Naive B cell (primary cell): ENCODE data around the gene WNT7A. TPM values are rescaled to one million over a fixed set of nuclear protein-coding genes. Genes with fewer than 3 reads are reported as not detected.

Source experiments
- ATAC-seq, 2 donors: fragments of 150-1000 bp; cut with Tn5 transposase; 2 replicates each; pipeline ENCODE4 v1.10.0; 2021; ENCODE audit warnings: low read depth in 2 of 2, mild to moderate bottlenecking in 2 of 2, moderate library complexity in 2 of 2
- DNase-seq: peaks from one replicate; pipeline ENCODE4 v3.0.0; 2022
- H3K27ac Mint-ChIP-seq, 6 donors: one replicate each; pipeline ENCODE4 v1.8.0; 2020 to 2022; ENCODE audit warnings: mild to moderate bottlenecking in 6 of 6, mixed read lengths in 6 of 6, moderate library complexity in 5 of 6, inconsistent platforms in 2 of 6
- H3K27me3 Mint-ChIP-seq, 3 donors: one replicate each; pipeline ENCODE4 v1.8.0; 2021 to 2022; ENCODE audit warnings: mixed read lengths in 3 of 3, mild to moderate bottlenecking in 1 of 3
- H3K36me3 Mint-ChIP-seq, 2 donors: one replicate each; pipeline ENCODE4 v1.8.0; 2020 to 2022; ENCODE audit warnings: mixed read lengths in 2 of 2, inconsistent platforms in 1 of 2, mild to moderate bottlenecking in 1 of 2
- H3K4me1 Mint-ChIP-seq, 3 donors: one replicate each; pipeline ENCODE4 v1.8.0; 2020 to 2022; ENCODE audit warnings: mixed read lengths in 3 of 3, inconsistent platforms in 1 of 3, mild to moderate bottlenecking in 1 of 3, moderate library complexity in 1 of 3
- H3K4me3 Mint-ChIP-seq, 8 donors: one replicate each; pipeline ENCODE4 v1.8.0; 2020 to 2022; ENCODE audit warnings: mild to moderate bottlenecking in 8 of 8, mixed read lengths in 8 of 8, moderate library complexity in 8 of 8, inconsistent platforms in 2 of 8
- H3K9me3 Mint-ChIP-seq, 7 donors: one replicate each; pipeline ENCODE4 v1.8.0; 2020 to 2022; ENCODE audit warnings: mixed read lengths in 7 of 7, mild to moderate bottlenecking in 5 of 7, inconsistent platforms in 2 of 7, moderate library complexity in 1 of 7
- polyA plus RNA-seq, 6 donors: library from polyadenylated mRNA; unstranded; fragments of 300-500 nt; fragmentation: Illumina TruSeq; gene quantifications; one replicate each; pipeline ENCODE4 v1.2.3, GENCODE V29; 2021; ENCODE audit warnings: low read depth in 6 of 6

Gene WNT7A
- polyA plus RNA-seq, 6 donors from 2014 or later: not detected

GRCh38 chr3:13834258-13835035, 45.4 kb downstream of the WNT7A start:
- no peak for ATAC-seq

DNA sequence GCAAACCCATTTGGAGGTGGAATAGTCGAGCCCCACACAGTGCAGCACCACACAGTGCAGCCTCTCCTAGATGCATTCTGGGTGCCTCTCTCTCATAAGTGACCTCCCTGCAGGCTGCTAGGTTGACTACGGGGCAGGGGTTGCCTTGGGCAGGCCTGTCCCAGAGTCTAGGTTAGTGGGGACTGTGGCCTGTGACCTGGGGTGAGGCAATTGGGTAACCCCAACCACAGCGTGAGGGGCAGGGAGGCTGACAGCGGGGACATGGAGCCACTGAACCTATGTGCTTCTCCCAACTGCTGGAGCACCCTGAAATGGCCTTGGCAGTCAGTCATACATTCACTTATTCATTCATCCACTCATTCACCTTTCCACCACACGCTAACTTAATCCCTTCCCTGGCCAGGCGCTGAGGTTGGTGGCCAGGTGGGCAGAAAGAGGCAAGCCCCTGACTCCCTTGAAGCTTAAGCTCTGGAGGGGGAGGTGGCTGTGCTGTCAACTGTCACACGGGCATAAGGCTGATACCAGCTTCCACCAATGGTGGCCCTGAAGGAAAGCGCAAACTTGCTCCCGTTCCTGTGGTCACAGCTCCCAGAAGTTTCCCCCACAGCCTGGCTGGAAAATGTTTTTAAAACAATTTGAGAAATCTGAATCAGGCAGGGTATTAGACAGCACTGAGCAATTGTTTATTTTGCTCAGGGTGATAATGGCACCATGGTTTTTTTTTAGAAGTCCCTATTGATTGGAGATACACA, 46.2 kb downstream of the WNT7A start:
- H3K4me3 Mint-ChIP-seq: no peak overlapping the region
- ATAC-seq: no peak
- H3K4me1 Mint-ChIP-seq: peaks cover 0 to 2% (median 0%) of the 10 kb centered on the region in 3 donors
- H3K9me3 Mint-ChIP-seq: peaks cover 0 to 9% (median 0%) of the 10 kb centered on the region in 7 donors
- peak overlapping the region in 1 of 6 donors; percentile 6 for H3K27ac Mint-ChIP-seq
- peaks cover 11 to 44% (median 25%) of the 10 kb centered on the region in 3 donors for H3K27me3 Mint-ChIP-seq
- H3K36me3 Mint-ChIP-seq: peaks cover 0 to 8% of the 10 kb centered on the region in 2 donors
- DNase-seq: no peak

More at GRCh38 chr3:13834258-13835035, 45.4 kb downstream of the WNT7A start:
- Mint-ChIP-seq H3K27me3 (peaks cover 11 to 39% (median 25%) of the 10 kb centered on the region in 3 donors), H3K9me3 (peaks cover 0 to 9% (median 0%) of the 10 kb centered on the region in 7 donors), H3K4me1 (peaks cover 0 to 2% (median 0%) of the 10 kb centered on the region in 3 donors), H3K27ac (peak overlapping the region in 2 of 6 donors; percentile 6 to 48), H3K4me3 (no peak overlapping the region), H3K36me3 (peaks cover 0 to 8% of the 10 kb centered on the region in 2 donors)
- DNase-seq: no peak

GRCh38 chr3:13832130-13832529, 47.7 kb downstream of the WNT7A start:
- ATAC-seq (no peak), DNase-seq (no peak)
- peaks cover 11 to 44% (median 25%) of the 10 kb centered on the region in 3 donors for H3K27me3 Mint-ChIP-seq
- peaks cover 0 to 2% (median 0%) of the 10 kb centered on the region in 3 donors for H3K4me1 Mint-ChIP-seq
- H3K27ac Mint-ChIP-seq: peak overlapping the region in 1 of 6 donors; percentile 44
- peaks cover 0 to 8% of the 10 kb centered on the region in 2 donors for H3K36me3 Mint-ChIP-seq
- H3K9me3 Mint-ChIP-seq: peaks cover 0 to 9% (median 0%) of the 10 kb centered on the region in 7 donors
- no peak overlapping the region for H3K4me3 Mint-ChIP-seq

DNA sequence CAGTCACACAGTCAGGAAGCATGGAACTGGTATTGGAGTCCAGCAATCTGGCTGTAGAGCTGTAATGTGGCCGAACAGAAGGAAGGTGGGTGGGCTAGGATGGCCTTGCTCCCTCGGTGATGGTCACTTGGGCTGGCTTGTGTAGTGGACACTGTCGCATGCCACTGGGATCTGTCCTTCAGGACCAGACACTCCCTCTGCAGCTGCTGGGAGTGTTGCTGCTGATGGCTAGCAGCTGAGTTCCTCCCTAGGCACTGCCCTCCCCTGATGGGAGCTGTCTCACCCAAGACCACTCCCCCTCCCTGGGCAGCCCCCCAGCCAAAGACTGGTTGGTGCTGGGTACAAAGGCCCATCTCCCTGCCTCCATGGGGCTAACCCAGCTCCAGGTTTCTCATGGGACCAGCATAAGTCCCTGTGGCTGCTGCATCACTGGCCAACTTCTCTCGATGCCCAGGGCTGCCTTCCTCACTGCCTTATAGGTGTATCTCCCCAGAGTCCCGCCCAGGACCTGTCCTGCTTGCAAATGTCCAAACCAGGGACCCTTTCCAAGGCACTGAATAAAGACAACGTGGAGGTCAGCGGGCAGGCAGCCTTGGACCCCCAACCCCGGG, 48.4 kb downstream of the WNT7A start:
- Mint-ChIP-seq H3K9me3 (peaks cover 0 to 9% (median 0%) of the 10 kb centered on the region in 7 donors), H3K27ac (no peak overlapping the region), H3K36me3 (peaks cover 0 to 8% of the 10 kb centered on the region in 2 donors), H3K4me3 (no peak overlapping the region), H3K27me3 (peaks cover 11 to 46% (median 25%) of the 10 kb centered on the region in 3 donors), H3K4me1 (peaks cover 0 to 2% (median 0%) of the 10 kb centered on the region in 3 donors)
- DNase-seq (no peak), ATAC-seq (no peak)

DNA sequence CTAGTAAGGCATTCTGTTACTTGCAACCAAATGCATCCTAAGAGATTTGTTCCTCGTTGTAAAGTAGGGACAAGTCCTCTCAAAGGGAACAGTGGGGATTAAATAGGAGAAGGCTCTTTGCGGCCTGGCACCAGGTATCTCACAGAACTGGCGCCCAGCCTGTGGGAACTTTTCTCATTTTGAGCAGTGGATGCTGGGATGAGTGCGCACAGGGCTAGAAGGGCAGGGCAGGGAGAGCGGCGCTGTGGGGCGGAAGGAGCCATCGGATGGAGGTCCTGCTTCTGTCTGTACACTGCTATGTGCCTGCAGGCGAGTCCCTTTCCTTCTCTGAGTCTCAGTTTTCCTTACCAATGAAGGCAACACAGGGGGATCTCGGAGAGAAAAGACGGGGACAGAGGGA, 50.6 kb downstream of the WNT7A start:
- ATAC-seq (no peak), DNase-seq (no peak)
- Mint-ChIP-seq H3K36me3 (peaks cover 0 to 8% of the 10 kb centered on the region in 2 donors), H3K4me1 (peaks cover 0 to 2% (median 0%) of the 10 kb centered on the region in 3 donors), H3K9me3 (peaks cover 0 to 9% (median 0%) of the 10 kb centered on the region in 7 donors), H3K4me3 (no peak overlapping the region), H3K27ac (no peak overlapping the region), H3K27me3 (peaks cover 5 to 35% (median 18%) of the 10 kb centered on the region in 3 donors)

DNA sequence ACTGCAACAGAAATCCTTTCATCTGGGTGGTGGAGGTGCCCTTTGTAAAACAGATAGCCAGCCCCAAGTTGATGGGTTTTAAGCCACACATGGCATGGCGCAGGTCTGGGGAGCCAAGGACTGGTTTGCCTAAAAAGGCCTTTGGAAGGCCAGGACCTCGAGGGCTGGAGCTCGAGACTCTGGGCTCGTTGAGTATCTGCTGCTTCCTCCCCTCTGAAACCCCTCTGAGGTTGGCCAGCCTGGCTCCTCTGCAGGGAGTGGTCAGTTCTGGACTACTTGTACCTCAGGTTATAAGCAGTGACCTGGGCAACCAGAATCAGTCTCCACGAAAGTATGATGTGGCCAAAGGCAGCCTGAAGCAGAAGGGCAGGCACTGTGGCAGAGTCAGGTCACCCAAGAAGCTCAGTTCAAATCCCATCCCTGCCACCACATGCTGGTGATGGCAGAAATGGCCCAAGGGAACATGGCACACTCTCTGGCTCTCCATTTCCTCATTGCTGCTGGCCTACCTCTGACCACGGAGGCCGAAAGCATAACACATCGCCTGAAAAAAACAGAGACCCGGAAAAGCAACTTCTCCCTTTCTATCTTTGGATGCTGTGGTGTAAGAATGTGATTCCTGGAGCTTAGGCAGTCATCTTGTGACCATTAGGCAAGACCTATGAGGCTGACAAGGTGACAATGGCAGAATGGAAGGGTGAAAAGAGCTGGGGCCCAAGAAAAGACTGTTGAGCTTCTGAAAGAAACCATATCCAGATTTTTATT, 51.2 kb downstream of the WNT7A start:
- DNase-seq: no peak
- Mint-ChIP-seq H3K27me3 (peaks cover 4 to 32% (median 19%) of the 10 kb centered on the region in 3 donors), H3K9me3 (peaks cover 0 to 9% (median 0%) of the 10 kb centered on the region in 7 donors), H3K4me3 (no peak overlapping the region), H3K4me1 (peaks cover 0 to 2% (median 0%) of the 10 kb centered on the region in 3 donors), H3K27ac (no peak overlapping the region), H3K36me3 (peaks cover 0 to 8% of the 10 kb centered on the region in 2 donors)
- ATAC-seq: no peak

DNA sequence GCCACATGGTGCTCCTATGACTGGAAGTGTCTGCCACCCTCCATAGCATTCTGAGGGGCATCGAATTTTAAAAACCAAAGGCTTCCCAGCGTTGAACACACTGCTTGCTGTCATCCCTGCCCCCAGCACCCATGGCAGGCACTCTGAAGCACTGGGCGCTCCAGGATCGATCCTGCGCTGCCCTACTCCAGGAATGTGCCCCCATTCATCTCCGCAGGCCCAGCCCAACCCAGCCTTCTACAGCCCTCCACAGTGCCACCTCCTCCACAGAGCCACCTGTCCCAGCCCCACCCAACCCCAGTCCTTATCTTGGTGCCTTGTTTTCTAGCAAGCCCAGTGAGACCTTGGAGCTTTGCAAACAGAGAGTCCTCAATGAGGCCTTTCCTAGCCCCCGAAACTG, 52.2 kb downstream of the WNT7A start:
- H3K27me3 Mint-ChIP-seq: peaks cover 0 to 23% (median 12%) of the 10 kb centered on the region in 3 donors
- no peak overlapping the region for H3K27ac Mint-ChIP-seq

GRCh38 chr3:13827256-13827655, 52.6 kb downstream of the WNT7A start:
- ATAC-seq: no peak

More for the DNA sequence above, 52.2 kb downstream of the WNT7A start:
- Mint-ChIP-seq H3K36me3 (peaks cover 0 to under 1% of the 10 kb centered on the region in 2 donors), H3K9me3 (peaks cover 0 to 5% (median 0%) of the 10 kb centered on the region in 7 donors), H3K4me3 (no peak overlapping the region), H3K4me1 (no peaks in the 10 kb centered on the region)
- ATAC-seq (no peak), DNase-seq (no peak)

GRCh38 chr3:13826672-13827071, 53.2 kb downstream of the WNT7A start:
- H3K9me3 Mint-ChIP-seq: peaks cover 0 to 8% (median 3%) of the 10 kb centered on the region in 7 donors
- H3K4me3 Mint-ChIP-seq: peak overlapping the region in 1 of 8 donors; percentile 34
- DNase-seq (no peak), ATAC-seq (no peak)
- H3K27ac Mint-ChIP-seq: no peak overlapping the region
- no peaks in the 10 kb centered on the region for H3K36me3 Mint-ChIP-seq
- H3K27me3 Mint-ChIP-seq: peaks cover 2 to 17% (median 17%) of the 10 kb centered on the region in 3 donors
- no peaks in the 10 kb centered on the region for H3K4me1 Mint-ChIP-seq

More at GRCh38 chr3:13827256-13827655, 52.6 kb downstream of the WNT7A start:
- DNase-seq: no peak
- Mint-ChIP-seq H3K27me3 (peaks cover 0 to 23% (median 14%) of the 10 kb centered on the region in 3 donors), H3K4me3 (no peak overlapping the region), H3K27ac (no peak overlapping the region), H3K9me3 (peaks cover 0 to 6% (median 2%) of the 10 kb centered on the region in 7 donors), H3K4me1 (no peaks in the 10 kb centered on the region), H3K36me3 (no peaks in the 10 kb centered on the region)

- DNase-seq (no peak), ATAC-seq (no peak)
- Mint-ChIP-seq H3K4me1 (no peaks in the 10 kb centered on the region), H3K36me3 (no peaks in the 10 kb centered on the region), H3K27me3 (peaks cover 5 to 17% (median 16%) of the 10 kb centered on the region in 3 donors), H3K9me3 (peaks cover 0 to 14% (median 3%) of the 10 kb centered on the region in 7 donors), H3K4me3 (no peak overlapping the region), H3K27ac (no peak overlapping the region)
These were observed 54.0 kb downstream of the WNT7A start for GRCh38 chr3:13825821-13826220.

DNA sequence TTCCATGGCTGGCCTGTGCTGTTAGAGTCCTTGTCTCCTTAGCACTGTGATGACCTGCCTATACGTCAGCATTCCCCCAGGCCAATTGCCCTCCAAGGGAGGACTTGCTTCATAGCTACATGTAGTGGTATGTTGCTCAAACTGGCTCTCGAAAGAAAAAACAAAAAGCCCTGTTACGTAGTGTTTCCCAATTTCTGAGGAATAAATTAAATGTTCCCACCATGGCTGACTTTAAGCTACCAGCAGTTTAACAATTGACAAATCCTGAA, 54.6 kb downstream of the WNT7A start:
- no peaks in the 10 kb centered on the region for H3K4me1 Mint-ChIP-seq
- peaks cover 5 to 17% (median 11%) of the 10 kb centered on the region in 3 donors for H3K27me3 Mint-ChIP-seq
- no peaks in the 10 kb centered on the region for H3K36me3 Mint-ChIP-seq
- H3K27ac Mint-ChIP-seq: no peak overlapping the region
- peaks cover 0 to 14% (median 3%) of the 10 kb centered on the region in 7 donors for H3K9me3 Mint-ChIP-seq
- no peak overlapping the region for H3K4me3 Mint-ChIP-seq
- DNase-seq: no peak
- ATAC-seq: no peak

DNA sequence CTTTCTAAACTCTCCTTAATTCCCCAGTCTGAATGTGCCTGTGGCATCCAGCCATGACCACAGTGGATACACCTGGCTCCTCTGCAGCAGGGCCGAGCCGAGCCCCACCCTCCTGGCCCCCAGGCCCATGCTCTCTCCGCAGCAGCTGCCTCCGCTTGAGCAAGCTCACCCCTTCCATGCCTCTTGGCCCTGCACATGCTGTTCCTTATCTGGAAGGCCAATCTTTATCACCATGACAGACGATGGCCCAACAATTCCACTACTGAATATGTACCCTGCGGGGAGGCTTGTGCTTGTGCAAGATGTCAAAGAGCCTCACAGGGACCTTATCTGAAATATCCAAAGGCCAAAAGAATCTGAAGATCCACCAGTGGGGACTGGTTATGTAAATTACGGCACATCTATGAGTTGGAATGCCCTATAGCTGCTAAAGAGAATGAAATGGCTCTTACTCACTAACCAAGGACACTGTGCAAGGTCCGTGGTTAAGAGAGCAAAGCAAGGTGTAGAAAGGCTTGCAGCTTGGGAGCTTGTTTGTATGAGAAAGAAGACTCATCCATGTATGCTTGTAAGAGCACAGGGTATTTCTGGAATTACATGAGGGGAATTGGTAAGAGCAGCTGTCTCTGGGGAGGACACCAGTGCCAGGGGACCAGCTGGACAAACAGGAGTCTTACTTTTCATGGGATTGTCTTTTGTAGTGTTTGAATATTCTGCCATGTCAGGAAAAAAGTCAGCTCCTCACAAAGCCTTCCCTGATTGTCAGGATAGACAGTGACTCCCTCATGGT, 55.2 kb downstream of the WNT7A start:
- H3K36me3 Mint-ChIP-seq: no peaks in the 10 kb centered on the region
- DNase-seq (no peak), ATAC-seq (no peak)
- H3K4me1 Mint-ChIP-seq: no peaks in the 10 kb centered on the region
- H3K9me3 Mint-ChIP-seq: peaks cover 0 to 14% (median 3%) of the 10 kb centered on the region in 7 donors
- peaks cover 5 to 16% (median 11%) of the 10 kb centered on the region in 3 donors for H3K27me3 Mint-ChIP-seq
- H3K4me3 Mint-ChIP-seq: no peak overlapping the region
- H3K27ac Mint-ChIP-seq: peak overlapping the region in 1 of 6 donors; percentile 2
